ENCODE results near the gene GNPAT.
A peak's percentile ranks its signal among the peaks of the same experiment; 100 is the strongest.

GNPAT gene

DNA sequence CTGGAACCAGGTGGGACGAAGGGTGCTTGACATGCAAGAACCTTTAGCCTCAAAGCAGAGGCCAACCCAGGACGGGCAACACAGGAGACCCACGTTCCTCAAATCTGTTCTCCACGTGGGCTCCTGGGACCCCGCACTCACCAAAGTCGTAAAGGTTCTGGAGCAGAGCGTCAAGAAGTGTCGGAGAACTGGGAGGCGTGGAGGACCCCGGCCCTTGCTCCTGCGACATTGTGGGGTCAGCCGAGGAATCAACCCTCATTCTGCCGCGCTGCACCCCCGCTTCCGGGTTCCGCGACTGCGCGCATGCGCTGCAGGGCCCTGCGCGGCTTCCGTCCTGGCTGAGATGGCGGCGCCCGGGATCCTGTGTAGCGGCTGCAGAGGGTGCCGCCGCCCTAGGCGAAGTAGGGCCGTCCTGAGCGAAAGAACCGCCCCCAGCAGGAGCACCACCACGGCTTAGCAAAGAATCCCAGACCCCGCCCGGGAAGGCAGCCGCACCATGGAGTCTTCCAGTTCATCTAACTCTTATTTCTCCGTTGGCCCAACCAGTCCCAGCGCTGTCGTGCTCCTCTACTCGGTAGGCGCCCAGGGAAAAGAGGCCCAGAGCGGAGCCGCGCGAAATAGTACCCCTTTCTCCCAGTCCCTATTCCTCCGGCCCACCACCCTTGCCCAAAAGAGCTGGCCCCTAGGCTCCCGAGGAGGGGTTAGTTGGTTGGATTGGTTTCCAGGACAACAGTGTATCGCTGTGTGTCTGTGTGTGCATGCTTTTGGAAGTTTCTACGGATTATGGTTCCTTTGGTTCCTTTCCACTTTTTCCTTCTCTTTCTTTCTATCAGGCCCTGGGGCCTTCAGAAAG lies at the start of gene GNPAT:
Gene GNPAT (plus strand): TSS at position 330 of the 853 bp plus-strand sequence. CDS start 167 bp downstream, at position 497.
- peak within 1 kb of the TSS; percentile 96 for H3K9ac ChIP-seq (ENCODE audit: low read length)
- H3K4me1 ChIP-seq (ENCODE audit: control insufficient read depth, insufficient read depth, low read length), result peaks cover 9% of the 10 kb centered on the region
- peak within 1 kb of the TSS; percentile 97 for H3K4me3 ChIP-seq (ENCODE audit: low read length)
- no peaks in the 10 kb centered on the region for H3K27me3 ChIP-seq (ENCODE audit: control insufficient read depth, insufficient read depth, low read length)
- H3K36me3 ChIP-seq (ENCODE audit: control insufficient read depth, insufficient read depth, low read length), result peaks cover 10% of the 10 kb centered on the region
- H3K27ac ChIP-seq (ENCODE audit: low read depth, low read length), result peak within 1 kb of the TSS; percentile 81

DNA sequence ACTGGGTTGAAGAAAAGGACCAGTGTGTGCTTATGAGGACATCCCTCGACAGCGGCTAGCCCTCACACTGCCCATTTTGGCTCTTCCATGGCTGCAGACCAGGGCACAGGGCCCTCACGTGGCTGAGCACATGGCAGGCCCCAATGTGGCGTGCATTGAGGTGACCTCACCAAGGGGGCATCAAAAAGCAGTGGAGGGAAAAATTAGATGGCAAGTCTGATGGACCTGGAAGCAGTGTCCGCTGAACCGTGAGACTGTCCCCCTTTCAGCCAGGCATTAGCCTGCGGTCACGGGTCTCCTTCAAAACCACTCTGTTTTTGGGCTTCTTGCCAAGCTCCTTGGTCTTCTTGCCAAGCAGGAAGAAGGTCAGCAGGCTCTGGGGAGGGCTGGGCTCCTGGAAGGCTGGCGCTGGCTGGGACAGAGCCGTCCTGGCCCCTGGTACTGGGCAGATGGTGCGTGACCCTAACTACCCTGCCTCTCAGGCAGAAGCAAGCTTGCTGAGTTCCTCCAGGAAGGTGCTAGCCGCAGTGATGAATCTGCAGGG lies 48.3 kb upstream of the GNPAT start:
- Histone ChIP-seq H3K4me1 (ENCODE audit: control insufficient read depth, insufficient read depth, low read length) (no peaks in the 10 kb centered on the region), H3K27me3 (ENCODE audit: control insufficient read depth, insufficient read depth, low read length) (peaks cover 5% of the 10 kb centered on the region), H3K27ac (ENCODE audit: low read depth, low read length) (no peak overlapping the region), H3K9ac (ENCODE audit: low read length) (no peak overlapping the region), H3K4me3 (ENCODE audit: low read length) (no peak overlapping the region), H3K36me3 (ENCODE audit: control insufficient read depth, insufficient read depth, low read length) (no peaks in the 10 kb centered on the region)

DNA sequence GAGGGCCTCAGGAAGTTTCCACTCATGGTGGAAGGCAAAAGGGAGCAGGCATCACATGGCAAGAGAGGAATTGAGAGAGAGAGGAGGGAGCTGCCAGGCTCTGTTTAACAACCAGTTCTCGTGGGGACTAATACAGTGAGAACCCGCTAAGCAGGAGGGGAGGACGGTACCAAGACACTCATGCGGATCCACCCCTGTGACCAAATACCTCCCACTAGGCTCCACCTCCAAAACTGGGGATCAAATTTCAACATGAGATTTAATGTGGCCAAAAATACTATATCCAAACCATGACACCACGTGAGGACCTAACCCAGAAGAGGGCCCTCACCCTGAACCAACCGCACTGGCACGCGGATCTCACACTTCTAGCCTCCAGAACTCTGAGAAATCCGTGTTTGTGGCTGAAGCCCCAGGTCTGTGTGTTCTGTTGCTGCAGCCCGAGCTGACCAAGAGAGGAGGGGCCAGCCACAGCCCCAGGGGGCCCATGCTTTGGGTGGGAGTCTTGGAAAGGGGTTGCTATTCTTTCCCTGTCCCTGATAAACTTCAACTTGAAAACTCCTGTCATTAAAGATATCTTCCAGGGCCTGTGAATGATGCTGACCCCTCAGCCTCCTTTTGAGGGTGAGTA lies 47.2 kb upstream of the GNPAT start:
- Histone ChIP-seq H3K27ac (ENCODE audit: low read depth, low read length) (no peak overlapping the region), H3K27me3 (ENCODE audit: control insufficient read depth, insufficient read depth, low read length) (no peaks in the 10 kb centered on the region), H3K4me1 (ENCODE audit: control insufficient read depth, insufficient read depth, low read length) (no peaks in the 10 kb centered on the region), H3K4me3 (ENCODE audit: low read length) (no peak overlapping the region), H3K9ac (ENCODE audit: low read length) (no peak overlapping the region), H3K36me3 (ENCODE audit: control insufficient read depth, insufficient read depth, low read length) (no peaks in the 10 kb centered on the region)

DNA sequence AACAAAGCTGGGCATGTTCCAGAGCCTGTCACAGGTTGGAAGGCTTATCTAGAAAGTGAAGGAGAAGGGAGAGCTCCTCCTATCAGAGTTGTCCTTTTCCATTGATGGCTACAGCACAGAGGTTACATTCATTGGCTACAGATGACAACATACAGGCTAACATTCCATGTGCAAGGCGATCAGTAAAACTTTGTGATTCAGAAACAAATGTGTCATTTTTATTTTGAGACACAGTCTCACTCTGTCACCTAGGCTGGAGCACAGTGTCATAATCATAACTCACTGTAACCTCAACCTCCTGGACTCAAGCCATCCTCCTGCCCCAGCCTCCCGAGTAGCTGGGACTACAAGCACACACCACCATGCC lies 46.6 kb upstream of the GNPAT start:
- no peak overlapping the region for H3K4me3 ChIP-seq (ENCODE audit: low read length)
- no peaks in the 10 kb centered on the region for H3K27me3 ChIP-seq (ENCODE audit: control insufficient read depth, insufficient read depth, low read length)
- H3K36me3 ChIP-seq (ENCODE audit: control insufficient read depth, insufficient read depth, low read length), result no peaks in the 10 kb centered on the region
- H3K4me1 ChIP-seq (ENCODE audit: control insufficient read depth, insufficient read depth, low read length), result no peaks in the 10 kb centered on the region
- no peak overlapping the region for H3K9ac ChIP-seq (ENCODE audit: low read length)
- H3K27ac ChIP-seq (ENCODE audit: low read depth, low read length), result no peak overlapping the region

DNA sequence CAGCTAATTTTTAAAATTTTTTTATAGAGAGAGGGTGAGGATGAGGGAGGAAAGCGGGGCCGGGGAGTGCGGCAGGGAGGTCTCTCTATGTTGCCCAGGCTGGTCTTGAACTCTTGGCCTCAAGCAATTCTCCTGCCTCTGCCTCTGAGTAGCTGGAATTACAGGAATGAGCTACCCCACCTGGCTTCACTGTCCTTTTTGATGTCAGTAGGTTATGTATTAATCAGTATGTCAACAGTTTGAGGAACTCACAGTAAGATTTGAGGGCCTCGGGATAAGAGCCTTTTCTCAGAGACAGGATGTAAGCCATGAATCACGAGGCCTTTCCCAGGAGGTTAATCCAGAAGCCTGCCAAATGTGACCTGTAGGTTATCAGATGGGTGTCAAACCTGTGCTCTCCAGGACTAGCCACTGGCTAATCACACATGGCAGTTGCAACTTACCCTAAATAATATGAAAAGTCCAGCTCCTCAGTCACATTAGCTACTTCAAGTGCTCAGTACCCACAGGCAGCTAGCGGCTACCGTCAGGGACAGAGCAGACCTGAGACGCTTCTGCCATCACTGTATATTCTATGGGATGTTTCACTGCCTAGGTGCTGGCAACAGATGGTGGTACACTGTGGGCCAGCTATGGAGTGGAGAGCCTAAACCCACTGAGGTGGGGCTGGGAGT lies 46.0 kb upstream of the GNPAT start:
- no peaks in the 10 kb centered on the region for H3K36me3 ChIP-seq (ENCODE audit: control insufficient read depth, insufficient read depth, low read length)
- H3K27me3 ChIP-seq (ENCODE audit: control insufficient read depth, insufficient read depth, low read length), result no peaks in the 10 kb centered on the region
- no peak overlapping the region for H3K9ac ChIP-seq (ENCODE audit: low read length)
- H3K27ac ChIP-seq (ENCODE audit: low read depth, low read length), result no peak overlapping the region
- H3K4me3 ChIP-seq (ENCODE audit: low read length), result no peak overlapping the region
- H3K4me1 ChIP-seq (ENCODE audit: control insufficient read depth, insufficient read depth, low read length), result no peaks in the 10 kb centered on the region

DNA sequence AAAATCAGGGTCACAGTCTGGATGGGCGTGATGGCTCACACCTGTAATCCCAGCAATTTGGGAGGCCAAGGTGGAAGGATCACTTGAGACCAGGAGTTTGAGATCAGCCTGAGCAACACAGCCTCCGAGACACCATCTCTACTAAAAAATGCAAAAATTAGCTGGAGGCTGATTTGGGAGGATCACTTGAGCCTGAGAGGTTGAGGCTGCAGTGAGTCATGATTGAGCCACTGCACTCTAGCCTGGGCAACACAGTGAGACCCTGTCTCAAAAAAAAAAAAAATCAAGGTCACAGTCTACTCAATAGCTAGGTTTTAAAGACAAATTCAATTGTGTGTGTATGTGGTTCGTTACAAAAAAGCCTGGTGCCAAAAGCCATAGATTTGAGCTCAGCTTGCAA lies 44.7 kb upstream of the GNPAT start:
- no peak overlapping the region for H3K4me3 ChIP-seq (ENCODE audit: low read length)
- no peak overlapping the region for H3K27ac ChIP-seq (ENCODE audit: low read depth, low read length)
- no peaks in the 10 kb centered on the region for H3K4me1 ChIP-seq (ENCODE audit: control insufficient read depth, insufficient read depth, low read length)
- H3K9ac ChIP-seq (ENCODE audit: low read length), result no peak overlapping the region
- H3K27me3 ChIP-seq (ENCODE audit: control insufficient read depth, insufficient read depth, low read length), result no peaks in the 10 kb centered on the region
- H3K36me3 ChIP-seq (ENCODE audit: control insufficient read depth, insufficient read depth, low read length), result no peaks in the 10 kb centered on the region

DNA sequence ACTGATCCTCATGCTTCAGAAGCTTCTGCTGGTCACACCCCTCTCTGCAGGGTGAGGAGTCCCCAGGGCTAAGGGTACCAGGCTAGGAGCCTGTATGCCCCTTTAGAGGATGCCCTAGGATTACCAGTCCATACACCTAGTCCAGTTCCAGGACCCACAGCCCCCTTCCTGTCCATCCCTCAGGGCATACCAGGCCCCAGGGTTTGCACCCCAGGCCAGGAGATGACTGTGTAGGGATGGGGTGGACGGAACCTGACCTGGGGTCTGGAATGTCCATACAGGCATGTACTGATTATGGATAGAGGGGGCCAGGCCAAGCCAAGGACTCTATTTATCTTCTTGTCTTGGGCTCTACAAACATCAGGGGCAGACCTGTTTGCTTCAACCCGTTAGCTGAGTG lies 44.3 kb upstream of the GNPAT start:
- H3K27ac ChIP-seq (ENCODE audit: low read depth, low read length), result no peak overlapping the region
- H3K27me3 ChIP-seq (ENCODE audit: control insufficient read depth, insufficient read depth, low read length), result no peaks in the 10 kb centered on the region
- no peak overlapping the region for H3K4me3 ChIP-seq (ENCODE audit: low read length)
- no peaks in the 10 kb centered on the region for H3K4me1 ChIP-seq (ENCODE audit: control insufficient read depth, insufficient read depth, low read length)
- H3K9ac ChIP-seq (ENCODE audit: low read length), result no peak overlapping the region
- H3K36me3 ChIP-seq (ENCODE audit: control insufficient read depth, insufficient read depth, low read length), result no peaks in the 10 kb centered on the region

DNA sequence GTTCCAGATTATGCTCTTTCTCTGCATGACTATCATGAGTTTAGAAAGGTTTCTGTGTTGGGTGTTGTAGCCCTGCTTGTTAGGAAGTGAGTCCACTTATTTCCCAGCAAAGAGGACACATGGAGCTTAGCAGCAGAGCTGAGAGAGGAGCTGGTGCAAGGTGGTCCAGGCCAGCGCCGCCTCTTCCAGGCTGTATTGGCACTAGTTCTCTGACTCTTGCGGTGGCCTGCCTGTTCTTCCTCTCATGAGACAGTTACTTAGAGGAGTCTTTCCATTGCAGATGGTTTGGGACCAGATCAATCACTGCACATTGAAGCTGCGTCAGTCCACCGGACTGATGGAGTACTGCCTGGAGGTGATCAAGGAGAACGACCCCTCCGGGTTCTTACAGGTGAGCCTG lies 41.1 kb upstream of the GNPAT start:
- Histone ChIP-seq H3K27me3 (ENCODE audit: control insufficient read depth, insufficient read depth, low read length) (no peaks in the 10 kb centered on the region), H3K4me1 (ENCODE audit: control insufficient read depth, insufficient read depth, low read length) (no peaks in the 10 kb centered on the region), H3K9ac (ENCODE audit: low read length) (no peak overlapping the region), H3K27ac (ENCODE audit: low read depth, low read length) (no peak overlapping the region), H3K4me3 (ENCODE audit: low read length) (no peak overlapping the region), H3K36me3 (ENCODE audit: control insufficient read depth, insufficient read depth, low read length) (no peaks in the 10 kb centered on the region)

DNA sequence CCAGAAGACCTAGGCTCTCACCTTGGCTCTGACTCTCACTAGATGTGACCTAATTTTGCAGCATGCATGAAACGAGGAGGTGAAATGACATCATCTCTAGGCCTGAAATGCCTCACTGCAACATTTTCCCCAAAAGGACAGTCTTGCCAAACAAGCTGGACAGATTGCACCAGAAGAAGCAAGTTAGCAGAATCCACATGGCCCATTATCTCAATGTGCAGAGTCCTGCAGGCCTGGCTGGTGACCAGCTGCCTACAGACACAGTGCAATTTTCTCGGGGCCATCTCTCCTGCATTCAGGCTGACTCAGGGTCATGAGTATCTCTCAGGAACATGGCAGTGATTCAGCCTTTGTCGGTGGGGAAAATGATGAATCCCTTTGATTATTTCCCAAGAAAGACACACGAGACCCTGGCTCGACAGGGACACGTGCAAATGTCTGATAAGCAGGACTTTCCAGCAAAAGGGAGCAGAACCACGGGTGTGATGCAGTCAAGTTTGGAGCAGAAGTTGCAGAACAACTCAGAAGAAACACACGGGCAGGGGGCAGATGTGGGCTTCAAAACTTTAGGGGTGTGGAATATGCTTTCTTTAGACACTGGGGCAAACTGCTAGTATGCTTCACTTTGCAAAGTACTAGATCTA lies 40.5 kb upstream of the GNPAT start:
- no peak overlapping the region for H3K9ac ChIP-seq (ENCODE audit: low read length)
- H3K4me3 ChIP-seq (ENCODE audit: low read length), result no peak overlapping the region
- no peak overlapping the region for H3K27ac ChIP-seq (ENCODE audit: low read depth, low read length)
- H3K4me1 ChIP-seq (ENCODE audit: control insufficient read depth, insufficient read depth, low read length), result no peaks in the 10 kb centered on the region
- no peaks in the 10 kb centered on the region for H3K27me3 ChIP-seq (ENCODE audit: control insufficient read depth, insufficient read depth, low read length)
- H3K36me3 ChIP-seq (ENCODE audit: control insufficient read depth, insufficient read depth, low read length), result no peaks in the 10 kb centered on the region

DNA sequence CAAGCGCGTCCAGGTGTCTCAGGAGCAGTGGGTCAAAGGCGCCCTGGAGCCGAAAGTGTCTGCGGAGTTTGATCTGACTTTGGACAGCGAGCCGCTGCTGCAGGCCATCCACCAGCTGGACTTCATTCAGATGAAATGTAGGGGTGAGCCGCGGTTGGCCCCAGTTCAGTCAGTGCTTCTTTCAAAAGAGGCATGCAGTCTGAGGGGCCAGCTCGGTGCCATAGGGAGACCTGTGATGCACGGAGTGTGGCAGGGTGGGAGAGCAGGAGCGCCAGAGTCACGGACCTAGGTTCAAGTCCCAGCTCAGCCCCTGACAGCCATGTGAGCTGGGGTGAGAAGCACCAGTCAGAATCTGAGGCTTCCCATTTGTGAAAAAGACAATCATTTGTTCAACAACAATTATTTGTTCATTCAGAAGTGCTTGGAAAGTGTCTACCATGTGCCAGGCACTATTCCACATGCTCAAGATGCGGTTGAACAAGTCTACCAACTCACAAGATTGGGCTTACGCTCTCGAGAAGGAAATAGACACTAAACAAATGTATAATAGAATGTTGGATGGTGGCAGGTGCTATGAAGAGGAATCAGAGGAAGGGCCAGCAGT lies 39.5 kb upstream of the GNPAT start:
- H3K27me3 ChIP-seq (ENCODE audit: control insufficient read depth, insufficient read depth, low read length), result no peaks in the 10 kb centered on the region
- H3K9ac ChIP-seq (ENCODE audit: low read length), result no peak overlapping the region

DNA sequence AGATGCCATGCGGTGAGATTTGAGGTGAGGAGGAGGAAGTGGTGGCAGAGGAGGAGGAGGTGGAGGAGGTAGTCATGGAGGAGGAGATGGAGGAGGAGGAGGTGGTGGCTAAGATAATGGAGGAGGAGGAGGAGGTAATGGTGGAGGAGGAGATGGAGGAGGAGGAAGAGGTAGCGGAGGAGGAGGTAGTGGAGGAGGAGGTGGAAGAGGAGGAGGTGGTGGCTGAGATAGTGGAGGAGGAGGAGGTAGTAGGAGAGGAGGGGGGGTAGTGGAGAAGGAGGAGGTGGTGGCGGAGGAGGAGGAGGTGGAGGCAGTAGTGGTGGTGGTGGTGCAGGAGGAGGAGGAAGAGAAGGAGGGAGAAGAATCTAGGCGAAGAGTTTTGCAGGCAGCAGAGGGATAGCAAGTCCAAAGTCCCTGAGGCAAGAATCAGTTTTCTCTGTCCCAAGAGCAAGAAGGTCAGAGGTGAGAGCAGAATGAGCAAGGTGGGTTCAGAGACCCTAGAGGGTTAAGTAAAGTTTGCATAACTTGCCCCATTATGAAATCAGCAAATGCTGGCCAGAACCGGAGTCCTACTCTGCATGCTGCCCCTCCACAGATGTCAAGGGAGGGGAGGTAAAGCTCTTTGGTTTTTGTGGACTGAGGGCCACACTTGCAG lies 38.9 kb upstream of the GNPAT start:
- Histone ChIP-seq H3K4me1 (ENCODE audit: control insufficient read depth, insufficient read depth, low read length) (no peaks in the 10 kb centered on the region), H3K9ac (ENCODE audit: low read length) (no peak overlapping the region), H3K4me3 (ENCODE audit: low read length) (no peak overlapping the region), H3K27me3 (ENCODE audit: control insufficient read depth, insufficient read depth, low read length) (no peaks in the 10 kb centered on the region), H3K27ac (ENCODE audit: low read depth, low read length) (no peak overlapping the region), H3K36me3 (ENCODE audit: control insufficient read depth, insufficient read depth, low read length) (no peaks in the 10 kb centered on the region)

More for the DNA sequence above, 39.5 kb upstream of the GNPAT start:
- Histone ChIP-seq H3K4me3 (ENCODE audit: low read length) (no peak overlapping the region), H3K36me3 (ENCODE audit: control insufficient read depth, insufficient read depth, low read length) (no peaks in the 10 kb centered on the region), H3K4me1 (ENCODE audit: control insufficient read depth, insufficient read depth, low read length) (no peaks in the 10 kb centered on the region), H3K27ac (ENCODE audit: low read depth, low read length) (no peak overlapping the region)

Measured in rectal smooth muscle tissue (tissue), 1 donor.